D721Med (cell line): Measurements from ENCODE around the gene GLIPR2.

Experiments
- DNase-seq: peaks from one replicate; pipeline ENCODE4 v3.0.0; 2011; ENCODE audit warnings: low spot score; ENCODE audit not compliant: insufficient read length
- FAIRE-seq: peaks from 2 replicates; lab custom pipeline; 2011; peaks lifted over from hg19 to GRCh38; lab: Jason Lieb, UNC
- CTCF ChIP-seq: IDR thresholded peaks from 2 replicates; pipeline ENCODE4 v1.5.1; 2012; ENCODE audit warnings: mild to moderate bottlenecking, control low read depth; ENCODE audit not compliant: insufficient read depth; ENCODE audit errors: missing control alignments

The GLIPR2 gene

GRCh38 chr9:36138496-36138895 lies 2.0 kb downstream of the GLIPR2 start:
- no peak for FAIRE-seq
- DNase-seq: no peak
- no peak for TF ChIP-seq CTCF

- FAIRE-seq: no peak
- DNase-seq: no peak
- TF ChIP-seq CTCF: no peak
Observed at GRCh38 chr9:36138901-36139300, 2.4 kb downstream of the GLIPR2 start.

GRCh38 chr9:36140086-36141084 lies 3.9 kb downstream of the GLIPR2 start:
- DNase-seq (no peak), FAIRE-seq (no peak)
- TF ChIP-seq CTCF: no peak

- no peak for FAIRE-seq
- TF ChIP-seq CTCF: peak; percentile 11
- DNase-seq: no peak
Observed at GRCh38 chr9:36141288-36141687, 4.8 kb downstream of the GLIPR2 start.

- DNase-seq: no peak
- no peak for FAIRE-seq
- TF ChIP-seq CTCF: no peak
Observed at GRCh38 chr9:36141761-36142160, 5.2 kb downstream of the GLIPR2 start.

GRCh38 chr9:36142510-36143244 lies 6.1 kb downstream of the GLIPR2 start:
- no peak for TF ChIP-seq CTCF
- FAIRE-seq: no peak
- no peak for DNase-seq
